Peyer's patch (tissue), 4 donors: Measurements from ENCODE around the gene RBM20.
"Not testable (repeated sequence)": the region's sequence is repeated elsewhere in the genome, so short reads cannot be mapped to it uniquely, and the experiment has no call there.

Experiments
- CTCF ChIP-seq, 6 experiments: fragments of 450-650 bp in 4 of 6; fragments of 200-600 bp in 2 of 6; sonication (generic) in 1 of 6; IDR thresholded peaks; one replicate each; pipeline ENCODE4 v1.5.1; 2017 to 2019; ENCODE audit warnings: antibody characterized with exemption in 6 of 6, mild to moderate bottlenecking in 3 of 6, moderate library complexity in 1 of 6
- POLR2A ChIP-seq, 2 donors: fragments of 450-650 bp; IDR thresholded peaks; one replicate each; pipeline ENCODE4 v1.5.1; 2017; ENCODE audit warnings: antibody characterized with exemption in 2 of 2, mild to moderate bottlenecking in 2 of 2, moderate library complexity in 2 of 2

- TF ChIP-seq CTCF, POLR2A (IDR thresholded peaks at IDR 0.05): not testable (repeated sequence)
Measured at GRCh38 chr10:110639046-110639445, 5.1 kb upstream of the RBM20 start.
